Measurements from ENCODE around the gene MAP2K5.

The MAP2K5 gene

GRCh38 chr15:67512140-67512539, 30.4 kb upstream of the MAP2K5 start:
- TF ChIP-seq CTCF (IDR thresholded peaks at IDR 0.05; ENCODE audit: low read depth, low read length): no peak
- no peak for DNase-seq (ENCODE audit: low read depth, low spot score)
- in situ Hi-C loops (cut with HindIII; ENCODE audit: low sequenced_read_pairs): no loop called here
- no peak overlapping the region for H3K4me3 ChIP-seq (ENCODE audit: low read depth, low read length)

- no peak for TF ChIP-seq CTCF (IDR thresholded peaks at IDR 0.05; ENCODE audit: low read depth, low read length)
- no peak overlapping the region for H3K4me3 ChIP-seq (ENCODE audit: low read depth, low read length)
- in situ Hi-C loops (cut with HindIII; ENCODE audit: low sequenced_read_pairs): no loop called here
- no peak for DNase-seq (ENCODE audit: low read depth, low spot score)
These were observed 29.4 kb upstream of the MAP2K5 start for GRCh38 chr15:67512933-67513714.

GRCh38 chr15:67515090-67515489, 27.4 kb upstream of the MAP2K5 start:
- no peak for TF ChIP-seq CTCF (IDR thresholded peaks at IDR 0.05; ENCODE audit: low read depth, low read length)
- in situ Hi-C loops (cut with HindIII; ENCODE audit: low sequenced_read_pairs): no loop called here

GRCh38 chr15:67515557-67515956, 26.9 kb upstream of the MAP2K5 start:
- DNase-seq (ENCODE audit: low read depth, low spot score): no peak
- H3K4me3 ChIP-seq (ENCODE audit: low read depth, low read length): no peak overlapping the region
- in situ Hi-C loops (cut with HindIII; ENCODE audit: low sequenced_read_pairs): no loop called here
- no peak for TF ChIP-seq CTCF (IDR thresholded peaks at IDR 0.05; ENCODE audit: low read depth, low read length)

More at GRCh38 chr15:67515090-67515489, 27.4 kb upstream of the MAP2K5 start:
- no peak for DNase-seq (ENCODE audit: low read depth, low spot score)
- H3K4me3 ChIP-seq (ENCODE audit: low read depth, low read length): no peak overlapping the region

- peak overlapping the region; percentile 83 for H3K4me3 ChIP-seq (ENCODE audit: low read depth, low read length)
- DNase-seq (ENCODE audit: low read depth, low spot score): no peak
- TF ChIP-seq CTCF (IDR thresholded peaks at IDR 0.05; ENCODE audit: low read depth, low read length): no peak
- in situ Hi-C loops (cut with HindIII; ENCODE audit: low sequenced_read_pairs): no loop called here
These were observed 22.0 kb upstream of the MAP2K5 start for GRCh38 chr15:67520321-67521028.

- DNase-seq (ENCODE audit: low read depth, low spot score): peak; percentile 72
- in situ Hi-C loops (cut with HindIII; ENCODE audit: low sequenced_read_pairs): no loop called here
- H3K4me3 ChIP-seq (ENCODE audit: low read depth, low read length): peak within 1 kb of the TSS; percentile 83
- no peak for TF ChIP-seq CTCF (IDR thresholded peaks at IDR 0.05; ENCODE audit: low read depth, low read length)
These were observed 21.3 kb upstream of the MAP2K5 start, which contains the start of gene C15orf61 for GRCh38 chr15:67521029-67521782. Gene C15orf61, plus strand, starts transcription at chr15:67521131. Its CDS starts 118 bp downstream, at chr15:67521249.
